ENCODE measurements around the gene MACROD2. TPM values are rescaled to one million over a fixed set of nuclear protein-coding genes. Genes with fewer than 3 reads are reported as not detected.

MACROD2 gene
- total and polyA plus RNA-seq, 2 of the 4 experiments (the other 2 are of a cell fraction), result not detected

DNA sequence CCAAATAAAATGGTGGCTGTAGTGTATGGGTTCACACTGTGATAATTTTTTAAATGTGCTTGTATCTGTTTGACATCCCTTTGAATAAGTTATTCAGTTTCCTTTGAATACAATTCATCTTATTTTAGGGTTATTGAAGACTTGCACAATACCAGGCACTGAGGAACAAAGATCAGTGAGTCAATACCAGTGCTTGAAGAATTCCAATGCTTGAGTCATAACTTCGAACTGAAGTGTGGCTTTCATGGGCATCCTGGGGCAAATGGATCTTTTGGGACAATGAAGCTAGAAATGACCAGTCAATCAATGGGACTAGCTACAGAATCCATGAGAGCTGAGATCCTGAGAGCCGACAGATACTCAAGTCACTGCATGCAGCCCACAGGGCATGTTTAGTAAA, 692.0 kb downstream of the MACROD2 start:
- H3K23ac ChIP-seq (ENCODE audit: low read depth, low read length), result no peak overlapping the region
- no peak overlapping the region for H3K9ac ChIP-seq (ENCODE audit: low read depth, low read length)
- ATAC-seq (ENCODE audit: low read depth) (no peak), DNase-seq (no peak)
- H2BK15ac ChIP-seq (ENCODE audit: low read depth, low read length), result no peak overlapping the region
- H3K18ac ChIP-seq (ENCODE audit: low read depth, low read length), result no peak overlapping the region
- no peak overlapping the region for H4K5ac ChIP-seq (ENCODE audit: low read depth, low read length)
- H3K4ac ChIP-seq (ENCODE audit: low read depth, low read length), result no peak overlapping the region
- H3K14ac ChIP-seq (replicated peaks; ENCODE audit: low read depth, low read length), result no peak overlapping the region
- no peak overlapping the region for H2BK120ac ChIP-seq (ENCODE audit: low read depth, low read length)
- H3K56ac ChIP-seq (ENCODE audit: extremely low read depth, insufficient read depth, low read length), result no peak overlapping the region
- intact Hi-C loops (cut with micrococcal nuclease) (no loop called here), in situ Hi-C loops (cut with MboI; ENCODE audit: low sequenced_read_pairs) (no loop called here), dilution Hi-C loops (cut with HindIII; ENCODE audit: low sequenced_read_pairs, unreplicated experiment) (no loop called here)
- no TSS peak for BruUV-seq (replicated peaks)
- ChIA-PET CTCF (no interaction called here), POLR2A (ENCODE audit: unreplicated experiment) (no interaction called here)
- no peak overlapping the region for H4K91ac ChIP-seq (ENCODE audit: insufficient read depth, low read depth, low read length)
- no peak overlapping the region for H4K8ac ChIP-seq (ENCODE audit: low read depth in 2 of 2, low read length in 2 of 2)
- H2BK20ac ChIP-seq (ENCODE audit: low read depth, low read length), result no peak overlapping the region
- H3K27ac ChIP-seq (ENCODE audit: insufficient read depth, low read length), result no peak overlapping the region
- H3K9me1 ChIP-seq (ENCODE audit: insufficient read depth, low read length), result no peaks in the 10 kb centered on the region
- H2BK5ac ChIP-seq (ENCODE audit: low read depth, low read length, poor library complexity, severe bottlenecking), result no peak overlapping the region
- H2AK9ac ChIP-seq (replicated peaks; ENCODE audit: low read depth, low read length, poor library complexity), result no peak overlapping the region
- no peaks in the 10 kb centered on the region for H3K79me1 ChIP-seq (ENCODE audit: low read depth in 1 of 2, low read length in 2 of 2)
- no peaks in the 10 kb centered on the region for H4K20me1 ChIP-seq (ENCODE audit: insufficient read depth, low read length)
- H3K27me3 ChIP-seq (ENCODE audit: control insufficient read depth, insufficient read depth, low read length), result no peaks in the 10 kb centered on the region
- no peaks in the 10 kb centered on the region for H3K4me1 ChIP-seq (ENCODE audit: control insufficient read depth, insufficient read depth, low read length)
- no peak for TF ChIP-seq CHD1 (IDR thresholded peaks at IDR 0.05; ENCODE audit: low read depth, low read length)
- no peak for TF ChIP-seq BHLHE40 (IDR thresholded peaks at IDR 0.05; ENCODE audit: low read depth, low read length)
- no peak for TF ChIP-seq SMC3 (IDR thresholded peaks at IDR 0.05; ENCODE audit: low read depth, low read length)
- TF ChIP-seq, protein P1, sequence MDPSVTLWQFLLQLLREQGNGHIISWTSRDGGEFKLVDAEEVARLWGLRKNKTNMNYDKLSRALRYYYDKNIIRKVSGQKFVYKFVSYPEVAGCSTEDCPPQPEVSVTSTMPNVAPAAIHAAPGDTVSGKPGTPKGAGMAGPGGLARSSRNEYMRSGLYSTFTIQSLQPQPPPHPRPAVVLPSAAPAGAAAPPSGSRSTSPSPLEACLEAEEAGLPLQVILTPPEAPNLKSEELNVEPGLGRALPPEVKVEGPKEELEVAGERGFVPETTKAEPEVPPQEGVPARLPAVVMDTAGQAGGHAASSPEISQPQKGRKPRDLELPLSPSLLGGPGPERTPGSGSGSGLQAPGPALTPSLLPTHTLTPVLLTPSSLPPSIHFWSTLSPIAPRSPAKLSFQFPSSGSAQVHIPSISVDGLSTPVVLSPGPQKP (IDR thresholded peaks at IDR 0.05; ENCODE audit: borderline replicate concordance, low read depth, low read length), result no peak
- TF ChIP-seq, protein P2, sequence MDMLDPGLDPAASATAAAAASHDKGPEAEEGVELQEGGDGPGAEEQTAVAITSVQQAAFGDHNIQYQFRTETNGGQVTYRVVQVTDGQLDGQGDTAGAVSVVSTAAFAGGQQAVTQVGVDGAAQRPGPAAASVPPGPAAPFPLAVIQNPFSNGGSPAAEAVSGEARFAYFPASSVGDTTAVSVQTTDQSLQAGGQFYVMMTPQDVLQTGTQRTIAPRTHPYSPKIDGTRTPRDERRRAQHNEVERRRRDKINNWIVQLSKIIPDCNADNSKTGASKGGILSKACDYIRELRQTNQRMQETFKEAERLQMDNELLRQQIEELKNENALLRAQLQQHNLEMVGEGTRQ (IDR thresholded peaks at IDR 0.05; ENCODE audit: low read depth, low read length), result no peak
- no peak for TF ChIP-seq MXI1 (IDR thresholded peaks at IDR 0.05; ENCODE audit: borderline replicate concordance, low read depth, low read length)
- TF ChIP-seq MAFK (IDR thresholded peaks at IDR 0.05; ENCODE audit: low read depth, low read length), result no peak
- TF ChIP-seq, protein P3, sequence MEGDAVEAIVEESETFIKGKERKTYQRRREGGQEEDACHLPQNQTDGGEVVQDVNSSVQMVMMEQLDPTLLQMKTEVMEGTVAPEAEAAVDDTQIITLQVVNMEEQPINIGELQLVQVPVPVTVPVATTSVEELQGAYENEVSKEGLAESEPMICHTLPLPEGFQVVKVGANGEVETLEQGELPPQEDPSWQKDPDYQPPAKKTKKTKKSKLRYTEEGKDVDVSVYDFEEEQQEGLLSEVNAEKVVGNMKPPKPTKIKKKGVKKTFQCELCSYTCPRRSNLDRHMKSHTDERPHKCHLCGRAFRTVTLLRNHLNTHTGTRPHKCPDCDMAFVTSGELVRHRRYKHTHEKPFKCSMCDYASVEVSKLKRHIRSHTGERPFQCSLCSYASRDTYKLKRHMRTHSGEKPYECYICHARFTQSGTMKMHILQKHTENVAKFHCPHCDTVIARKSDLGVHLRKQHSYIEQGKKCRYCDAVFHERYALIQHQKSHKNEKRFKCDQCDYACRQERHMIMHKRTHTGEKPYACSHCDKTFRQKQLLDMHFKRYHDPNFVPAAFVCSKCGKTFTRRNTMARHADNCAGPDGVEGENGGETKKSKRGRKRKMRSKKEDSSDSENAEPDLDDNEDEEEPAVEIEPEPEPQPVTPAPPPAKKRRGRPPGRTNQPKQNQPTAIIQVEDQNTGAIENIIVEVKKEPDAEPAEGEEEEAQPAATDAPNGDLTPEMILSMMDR (conservative IDR thresholded peaks at IDR 0.05; ENCODE audit: low read depth, low read length), result no peak
- TF ChIP-seq MAZ (IDR thresholded peaks at IDR 0.05; ENCODE audit: borderline replicate concordance, low read depth, low read length), result no peak
- no peak for TF ChIP-seq NFE2L2 (IDR thresholded peaks at IDR 0.05; ENCODE audit: low read depth, low read length)
- TF ChIP-seq RFX5 (IDR thresholded peaks at IDR 0.05; ENCODE audit: low read depth, low read length), result no peak
- no peak for TF ChIP-seq RAD21 (IDR thresholded peaks at IDR 0.05; ENCODE audit: low read length)
- TF ChIP-seq RCOR1 (IDR thresholded peaks at IDR 0.05; ENCODE audit: insufficient replicate concordance, low read length), result no peak
- no peak for TF ChIP-seq FOS (IDR thresholded peaks at IDR 0.05; ENCODE audit: low read depth, low read length)
- TF ChIP-seq POLR2A (IDR thresholded peaks at IDR 0.05; ENCODE audit: low read depth, low read length), result no peak
- TF ChIP-seq CEBPB (IDR thresholded peaks at IDR 0.05; ENCODE audit: low read depth, low read length), result no peak
- H2AFZ ChIP-seq (replicated peaks; ENCODE audit: low read length, poor library complexity), result no peak overlapping the region
- H3K36me3 ChIP-seq (ENCODE audit: control insufficient read depth, insufficient read depth, low read length), result no peaks in the 10 kb centered on the region
- no peaks in the 10 kb centered on the region for H3K9me3 ChIP-seq (ENCODE audit: control insufficient read depth, insufficient read depth, low read length)
- H2AK5ac ChIP-seq (ENCODE audit: low read depth, low read length), result no peak overlapping the region
- H3K4me3 ChIP-seq (ENCODE audit: insufficient read depth, low read depth, low read length), result no peak overlapping the region
- WGBS, 2 experiments (ENCODE audit: extremely low coverage in 2 of 2, insufficient read length in 1 of 2), result 60% methylated on average over 1 of the region's 2 CpGs; no CpG with 5 or more reads in 1 of the 2 experiments
- H3K4me2 ChIP-seq (ENCODE audit: low read depth, low read length), result no peak overlapping the region

Measured in IMR-90 (cell line).